ENCODE results near the gene XPR1. TPM values are rescaled to one million over a fixed set of nuclear protein-coding genes. Genes with fewer than 3 reads are reported as not detected.

Gene XPR1
- total and polyA plus RNA-seq, 2 of the 8 experiments (the other 6 are each of a cell fraction or from before 2014, with no cell fraction given), result 28.6 to 43.9 TPM

DNA sequence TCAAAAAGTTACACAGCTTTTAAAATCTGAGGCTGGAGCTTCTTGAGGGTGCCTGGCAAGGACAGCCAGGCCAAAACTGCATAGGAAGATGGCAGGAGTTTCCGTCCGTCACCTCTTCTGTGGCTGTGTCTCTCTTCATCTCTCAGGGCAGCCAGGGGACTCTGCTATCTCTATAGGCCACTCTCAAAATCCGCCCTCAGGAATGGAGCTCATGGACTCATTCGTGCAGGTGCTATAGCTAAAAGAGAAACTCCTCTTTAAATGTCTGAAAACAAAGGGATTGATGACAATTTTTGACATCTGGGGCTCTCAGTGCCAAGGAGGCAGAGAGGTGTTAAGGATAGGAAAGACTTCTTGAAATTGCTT is 45.8 kb upstream of the XPR1 start:
- Histone ChIP-seq H3K79me2 (ENCODE audit: control insufficient read depth in 1 of 2, insufficient read depth in 2 of 2, low read length in 2 of 2) (no peaks in the 10 kb centered on the region), H2BK5ac (ENCODE audit: low read depth, low read length) (no peak overlapping the region), H3K4me1 (replicated peaks in 1 of 4; ENCODE audit: control insufficient read depth in 3 of 4, insufficient read depth in 4 of 4, low read length in 3 of 4) (no peaks in the 10 kb centered on the region), H3K9me3 (ENCODE audit: insufficient read depth in 2 of 2, low read depth in 1 of 2, low read length in 1 of 2) (no peaks in the 10 kb centered on the region), H3K4me2 (ENCODE audit: insufficient read depth in 1 of 2, low read depth in 2 of 2, low read length in 2 of 2) (no peak overlapping the region), H2AFZ (ENCODE audit: low read length) (no peak overlapping the region), H2AK5ac (ENCODE audit: low read depth, low read length) (no peak overlapping the region), H3K79me1 (ENCODE audit: low read depth, low read length) (no peaks in the 10 kb centered on the region), H3K9ac (replicated peaks in 1 of 4; ENCODE audit: extremely low read depth in 1 of 4, low read depth in 3 of 4, low read length in 3 of 4) (no peak overlapping the region), H3K36me3 (ENCODE audit: control insufficient read depth in 2 of 4, insufficient read depth in 4 of 4, low read length in 3 of 4) (no peaks in the 10 kb centered on the region), H4K8ac (ENCODE audit: extremely low read depth, insufficient read depth, low read length) (no peak overlapping the region), H3K14ac (ENCODE audit: insufficient read length) (no peak overlapping the region), H2BK12ac (ENCODE audit: low read depth, low read length) (no peak overlapping the region), H4K20me1 (replicated peaks in 1 of 2; ENCODE audit: control insufficient read depth in 1 of 2, insufficient read depth in 2 of 2, low read length in 2 of 2) (no peaks in the 10 kb centered on the region), H3K27ac (ENCODE audit: low read depth, low read length) (no peak overlapping the region), H4K91ac (replicated peaks; ENCODE audit: insufficient read length, low read length) (no peak overlapping the region), H2BK15ac (ENCODE audit: low read length) (no peak overlapping the region), H2BK20ac (ENCODE audit: low read length) (no peak overlapping the region), H3K23ac (ENCODE audit: insufficient read length) (no peak overlapping the region), H3K27me3 (replicated peaks in 1 of 4; ENCODE audit: control insufficient read depth in 3 of 4, extremely low read depth in 1 of 4, insufficient read depth in 3 of 4, low read length in 3 of 4) (no peaks in the 10 kb centered on the region), H3K23me2 (ENCODE audit: low read depth, low read length) (no peaks in the 10 kb centered on the region), H3K56ac (replicated peaks; ENCODE audit: insufficient read length, low read depth, low read length) (no peak overlapping the region), H2BK120ac (replicated peaks; ENCODE audit: low read depth, low read length) (no peak overlapping the region), H3K4me3 (ENCODE audit: extremely low read depth in 1 of 4, insufficient read depth in 2 of 4, low read depth in 3 of 4, low read length in 4 of 4) (no peak overlapping the region), H3K18ac (ENCODE audit: extremely low read depth, low read length) (no peak overlapping the region), H3K4ac (replicated peaks; ENCODE audit: insufficient read length, low read depth, low read length) (no peak overlapping the region), H4K5ac (ENCODE audit: insufficient read length, low read depth, low read length) (no peak overlapping the region)
- ChIA-PET POLR2A (ENCODE audit: partially characterized antibody) (no interaction called here), CTCF (ENCODE audit: partially characterized antibody) (interaction anchor here (0.8 to 1.2 kb wide), 2 partner anchors 36 to 40 kb away, joined by 3 to 5 read pairs; no protein-coding TSS in a partner anchor)
- DNase-seq (ENCODE audit: low read depth in 1 of 2, low spot score in 2 of 2) (no peak), FAIRE-seq (no peak)
- 91% methylated on average over 4 of the region's 4 CpGs; no CpG with 5 or more reads in 1 of the 2 experiments for WGBS, 2 experiments (ENCODE audit: extremely low coverage in 1 of 2, insufficient coverage in 1 of 2, insufficient read length in 1 of 2, insufficient replicate concordance in 2 of 2, low coverage in 1 of 2, low lambda C conversion rate in 2 of 2, missing lambda C conversion rate in 1 of 2)
- TF ChIP-seq YY1 (IDR thresholded peaks at IDR 0.05; ENCODE audit: low read depth, low read length), result no peak
- TF ChIP-seq, protein P1, sequence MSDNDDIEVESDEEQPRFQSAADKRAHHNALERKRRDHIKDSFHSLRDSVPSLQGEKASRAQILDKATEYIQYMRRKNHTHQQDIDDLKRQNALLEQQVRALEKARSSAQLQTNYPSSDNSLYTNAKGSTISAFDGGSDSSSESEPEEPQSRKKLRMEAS (IDR thresholded peaks at IDR 0.05), result no peak
- TF ChIP-seq, protein P2, sequence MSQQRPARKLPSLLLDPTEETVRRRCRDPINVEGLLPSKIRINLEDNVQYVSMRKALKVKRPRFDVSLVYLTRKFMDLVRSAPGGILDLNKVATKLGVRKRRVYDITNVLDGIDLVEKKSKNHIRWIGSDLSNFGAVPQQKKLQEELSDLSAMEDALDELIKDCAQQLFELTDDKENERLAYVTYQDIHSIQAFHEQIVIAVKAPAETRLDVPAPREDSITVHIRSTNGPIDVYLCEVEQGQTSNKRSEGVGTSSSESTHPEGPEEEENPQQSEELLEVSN (IDR thresholded peaks at IDR 0.05), result no peak
- no peak for TF ChIP-seq GTF2F1 (IDR thresholded peaks at IDR 0.05; ENCODE audit: borderline replicate concordance, low read depth, low read length)
- no peak for TF ChIP-seq SIX5 (IDR thresholded peaks at IDR 0.05; ENCODE audit: low read depth, low read length)
- no peak for TF ChIP-seq MAFK (IDR thresholded peaks at IDR 0.05; ENCODE audit: low read depth, low read length)
- TF ChIP-seq POU5F1 (IDR thresholded peaks at IDR 0.05; ENCODE audit: low read depth, low read length), result no peak
- TF ChIP-seq ZNF274 (IDR thresholded peaks at IDR 0.05; ENCODE audit: borderline replicate concordance, extremely low read depth, low read length), result no peak
- no peak for TF ChIP-seq EGR1 (IDR thresholded peaks at IDR 0.05; ENCODE audit: borderline replicate concordance, low read depth, low read length)
- no peak for TF ChIP-seq NANOG (IDR thresholded peaks at IDR 0.05; ENCODE audit: insufficient read depth, low read depth, low read length, poor library complexity, severe bottlenecking)
- no peak for TF ChIP-seq TAF1 (IDR thresholded peaks at IDR 0.05; ENCODE audit: low read depth, low read length)

All from H1 (cell line).